SK-N-SH (cell line): ENCODE data around the gene FAM114A1.
"Not testable (repeated sequence)": the region's sequence is repeated elsewhere in the genome, so short reads cannot be mapped to it uniquely, and the experiment has no call there.

ENCODE experiments used
- CHD2 ChIP-seq: fragments of 150-350 bp; IDR thresholded peaks from 2 replicates; pipeline ENCODE4 v1.6.1; 2018; ENCODE audit warnings: low read length; ENCODE audit not compliant: partially characterized antibody
- MEF2A ChIP-seq: IDR thresholded peaks from 2 replicates; pipeline ENCODE4 v1.4.0; 2012; ENCODE audit warnings: low read depth, borderline replicate concordance
- RAD21 ChIP-seq: IDR thresholded peaks from 2 replicates; pipeline ENCODE4 v1.6.1; 2012; ENCODE audit warnings: mild to moderate bottlenecking, low read length
- RFX5 ChIP-seq: IDR thresholded peaks from 2 replicates; pipeline ENCODE4 v1.6.1; 2012; ENCODE audit warnings: mild to moderate bottlenecking, improper control_type of control experiment, low read length
- SIN3A ChIP-seq: IDR thresholded peaks from 2 replicates; pipeline ENCODE4 v1.6.1; 2012; ENCODE audit warnings: low read depth, mild to moderate bottlenecking, low read length, moderate library complexity, borderline replicate concordance
- TF ChIP-seq, protein P1 (sequence below): fragments of 200-600 bp; sonication (generic); IDR thresholded peaks from 2 replicates; pipeline ENCODE4 v1.6.1; 2017; ENCODE audit warnings: antibody characterized with exemption, mild to moderate bottlenecking, moderate library complexity

GRCh38 chr4:38916267-38916666 lies 48.7 kb downstream of the FAM114A1 start:
- TF ChIP-seq, protein P1, sequence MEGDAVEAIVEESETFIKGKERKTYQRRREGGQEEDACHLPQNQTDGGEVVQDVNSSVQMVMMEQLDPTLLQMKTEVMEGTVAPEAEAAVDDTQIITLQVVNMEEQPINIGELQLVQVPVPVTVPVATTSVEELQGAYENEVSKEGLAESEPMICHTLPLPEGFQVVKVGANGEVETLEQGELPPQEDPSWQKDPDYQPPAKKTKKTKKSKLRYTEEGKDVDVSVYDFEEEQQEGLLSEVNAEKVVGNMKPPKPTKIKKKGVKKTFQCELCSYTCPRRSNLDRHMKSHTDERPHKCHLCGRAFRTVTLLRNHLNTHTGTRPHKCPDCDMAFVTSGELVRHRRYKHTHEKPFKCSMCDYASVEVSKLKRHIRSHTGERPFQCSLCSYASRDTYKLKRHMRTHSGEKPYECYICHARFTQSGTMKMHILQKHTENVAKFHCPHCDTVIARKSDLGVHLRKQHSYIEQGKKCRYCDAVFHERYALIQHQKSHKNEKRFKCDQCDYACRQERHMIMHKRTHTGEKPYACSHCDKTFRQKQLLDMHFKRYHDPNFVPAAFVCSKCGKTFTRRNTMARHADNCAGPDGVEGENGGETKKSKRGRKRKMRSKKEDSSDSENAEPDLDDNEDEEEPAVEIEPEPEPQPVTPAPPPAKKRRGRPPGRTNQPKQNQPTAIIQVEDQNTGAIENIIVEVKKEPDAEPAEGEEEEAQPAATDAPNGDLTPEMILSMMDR, result not testable (repeated sequence)
- not testable (repeated sequence) for TF ChIP-seq RFX5, RAD21, CHD2, SIN3A, MEF2A
